ENCODE results near the gene CLDN8.
A peak's percentile ranks its signal among the peaks of the same experiment; 100 is the strongest.

Gene CLDN8

GRCh38 chr21:30207252-30207579, 8.7 kb downstream of the CLDN8 start:
- no peak overlapping the region for H3K4me3 ChIP-seq (ENCODE audit: low read depth, low read length)
- TF ChIP-seq, protein P1, sequence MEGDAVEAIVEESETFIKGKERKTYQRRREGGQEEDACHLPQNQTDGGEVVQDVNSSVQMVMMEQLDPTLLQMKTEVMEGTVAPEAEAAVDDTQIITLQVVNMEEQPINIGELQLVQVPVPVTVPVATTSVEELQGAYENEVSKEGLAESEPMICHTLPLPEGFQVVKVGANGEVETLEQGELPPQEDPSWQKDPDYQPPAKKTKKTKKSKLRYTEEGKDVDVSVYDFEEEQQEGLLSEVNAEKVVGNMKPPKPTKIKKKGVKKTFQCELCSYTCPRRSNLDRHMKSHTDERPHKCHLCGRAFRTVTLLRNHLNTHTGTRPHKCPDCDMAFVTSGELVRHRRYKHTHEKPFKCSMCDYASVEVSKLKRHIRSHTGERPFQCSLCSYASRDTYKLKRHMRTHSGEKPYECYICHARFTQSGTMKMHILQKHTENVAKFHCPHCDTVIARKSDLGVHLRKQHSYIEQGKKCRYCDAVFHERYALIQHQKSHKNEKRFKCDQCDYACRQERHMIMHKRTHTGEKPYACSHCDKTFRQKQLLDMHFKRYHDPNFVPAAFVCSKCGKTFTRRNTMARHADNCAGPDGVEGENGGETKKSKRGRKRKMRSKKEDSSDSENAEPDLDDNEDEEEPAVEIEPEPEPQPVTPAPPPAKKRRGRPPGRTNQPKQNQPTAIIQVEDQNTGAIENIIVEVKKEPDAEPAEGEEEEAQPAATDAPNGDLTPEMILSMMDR (conservative IDR thresholded peaks at IDR 0.05; ENCODE audit: low read depth, low read length), result no peak
- no peak for DNase-seq (ENCODE audit: low read depth)

DNA sequence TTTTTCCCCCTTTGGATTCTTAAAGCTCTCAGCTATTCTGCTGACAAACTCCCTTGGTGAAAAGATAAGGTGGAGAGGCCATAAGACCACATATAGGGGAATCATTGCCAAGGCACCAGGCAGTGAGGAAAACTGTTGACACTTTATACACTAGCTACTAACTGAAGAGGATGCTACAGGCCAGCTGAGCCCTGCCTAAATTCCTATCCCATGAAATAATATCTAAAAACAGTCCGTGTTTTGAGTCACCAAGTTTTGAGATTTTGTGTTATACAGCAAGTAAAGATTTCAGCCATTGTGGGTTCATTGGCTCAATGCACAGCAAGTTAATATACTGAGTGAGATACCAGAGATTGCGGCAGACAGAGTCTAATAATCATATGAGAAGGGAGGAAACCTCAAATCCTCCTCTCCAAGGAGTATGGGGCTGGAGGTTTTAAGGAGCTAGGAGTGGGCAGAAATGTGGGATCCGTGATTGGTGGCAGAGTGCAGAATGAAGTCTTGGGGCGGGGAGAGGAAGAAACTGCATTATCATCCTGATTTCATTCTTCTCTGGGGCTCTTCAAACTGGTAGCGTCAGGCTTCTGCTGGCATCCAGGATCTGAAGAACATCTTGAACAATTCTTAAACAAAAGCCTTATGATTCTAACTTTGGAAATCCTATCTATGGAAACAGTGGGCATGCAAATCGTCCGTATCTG, 9.2 kb downstream of the CLDN8 start:
- TF ChIP-seq, protein P1 (conservative IDR thresholded peaks at IDR 0.05; ENCODE audit: low read depth, low read length), result no peak
- no peak overlapping the region for H3K4me3 ChIP-seq (ENCODE audit: low read depth, low read length)
- DNase-seq (ENCODE audit: low read depth), result peak; percentile 63

DNA sequence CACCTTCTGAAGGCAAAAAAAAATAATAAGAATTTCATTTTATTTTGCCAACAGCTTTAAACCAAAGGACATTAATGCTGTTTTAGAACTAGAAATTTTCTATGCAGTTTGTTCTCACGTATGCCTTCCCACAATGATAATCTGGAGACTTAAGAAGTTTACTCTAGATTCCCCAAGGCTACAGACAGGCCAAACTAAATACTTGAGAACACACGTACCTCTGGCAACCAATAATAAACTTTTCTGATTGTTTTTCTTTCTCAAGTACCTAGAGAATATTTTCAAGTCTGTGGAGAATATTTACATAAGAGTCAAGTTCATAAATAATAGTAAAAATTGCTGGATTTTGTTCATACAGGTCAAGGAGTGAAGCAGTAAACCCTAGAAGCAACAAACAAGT, 15.9 kb downstream of the CLDN8 start:
- TF ChIP-seq, protein P1 (conservative IDR thresholded peaks at IDR 0.05; ENCODE audit: low read depth, low read length), result no peak
- H3K4me3 ChIP-seq (ENCODE audit: low read depth, low read length), result no peak overlapping the region
- no peak for DNase-seq (ENCODE audit: low read depth)

DNA sequence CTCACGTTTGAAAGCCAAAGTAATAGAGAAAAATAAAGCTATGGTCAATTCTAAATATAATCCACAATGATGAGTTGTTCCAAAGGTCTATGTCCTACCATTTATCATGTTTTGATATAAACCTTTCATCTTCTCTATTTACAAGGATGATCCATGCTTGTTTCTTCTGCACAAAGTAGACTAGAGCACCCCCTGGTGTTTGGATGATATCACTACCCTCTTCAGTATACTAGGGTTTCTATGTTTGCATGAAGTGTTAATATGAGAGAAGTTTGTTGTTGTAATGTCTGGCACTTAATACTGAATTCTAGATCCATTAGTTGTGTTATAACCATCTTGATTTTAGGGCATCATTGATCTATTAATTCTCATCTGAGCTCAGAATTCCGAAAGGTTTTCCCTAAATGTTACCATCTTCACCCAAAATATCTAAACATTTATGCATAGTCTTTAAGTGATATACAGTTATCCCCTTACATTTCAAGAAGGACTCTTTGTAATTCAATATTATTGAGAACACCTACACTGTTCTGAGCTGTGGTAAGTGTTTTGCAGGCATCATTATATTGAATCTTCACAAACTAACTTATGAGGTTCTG, 21.1 kb downstream of the CLDN8 start:
- TF ChIP-seq, protein P1 (conservative IDR thresholded peaks at IDR 0.05; ENCODE audit: low read depth, low read length), result peak; percentile 63
- peak; percentile 74 for DNase-seq (ENCODE audit: low read depth)
- H3K4me3 ChIP-seq (ENCODE audit: low read depth, low read length), result no peak overlapping the region

DNA sequence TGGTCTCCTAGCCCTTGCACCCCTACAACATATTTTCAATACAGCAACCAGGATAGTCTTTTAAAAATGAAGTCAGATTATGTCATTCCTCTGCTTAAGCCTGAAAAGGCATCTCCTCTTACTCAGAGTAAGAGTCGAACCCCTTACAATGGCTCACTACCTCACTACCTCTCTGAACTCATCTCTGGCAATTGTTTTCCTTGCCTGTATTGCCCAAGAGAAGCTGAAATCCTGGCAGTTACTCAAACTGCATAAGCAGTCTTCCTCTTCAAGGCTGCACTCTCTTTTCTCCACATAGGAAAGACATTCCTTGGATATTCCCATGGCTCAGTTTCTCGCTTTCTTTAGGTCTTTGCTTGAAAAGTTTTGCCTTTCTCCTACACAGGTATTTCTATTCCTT, 22.7 kb downstream of the CLDN8 start:
- no peak for DNase-seq (ENCODE audit: low read depth)
- TF ChIP-seq, protein P1 (conservative IDR thresholded peaks at IDR 0.05; ENCODE audit: low read depth, low read length), result no peak
- H3K4me3 ChIP-seq (ENCODE audit: low read depth, low read length), result no peak overlapping the region

DNA sequence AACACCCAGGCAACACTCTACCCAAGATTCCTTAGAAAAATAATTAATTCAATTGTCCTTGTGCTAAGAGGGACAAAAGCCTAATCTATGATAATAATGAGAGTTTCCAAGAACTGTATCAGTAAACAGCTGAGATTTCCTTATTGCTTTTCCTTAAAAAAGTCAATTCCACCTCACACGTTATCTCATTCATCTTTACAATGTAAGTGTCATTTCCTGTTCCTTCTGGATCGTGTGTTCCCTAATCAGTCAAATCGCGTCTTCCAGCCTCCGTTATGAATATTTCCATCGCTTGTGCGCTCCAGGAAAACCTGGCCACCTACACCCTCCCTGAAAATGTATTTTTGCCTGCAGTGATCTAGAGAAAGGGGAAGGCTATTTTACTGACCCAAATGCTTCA, 25.3 kb downstream of the CLDN8 start:
- TF ChIP-seq, protein P1 (conservative IDR thresholded peaks at IDR 0.05; ENCODE audit: low read depth, low read length), result no peak
- H3K4me3 ChIP-seq (ENCODE audit: low read depth, low read length), result no peak overlapping the region
- DNase-seq (ENCODE audit: low read depth), result no peak

- no peak for DNase-seq (ENCODE audit: low read depth)
- no peak overlapping the region for H3K4me3 ChIP-seq (ENCODE audit: low read depth, low read length)
- TF ChIP-seq, protein P1 (conservative IDR thresholded peaks at IDR 0.05; ENCODE audit: low read depth, low read length), result no peak
These were observed 26.1 kb downstream of the CLDN8 start for GRCh38 chr21:30189773-30190172.

Measured in choroid plexus epithelial cell (primary cell).